ENCODE results near the gene POMGNT2.

The POMGNT2 gene

GRCh38 chr3:43077261-43077660 is 28.6 kb downstream of the POMGNT2 start:
- no peak for DNase-seq (ENCODE audit: low read depth)
- TF ChIP-seq CTCF (conservative IDR thresholded peaks at IDR 0.05; ENCODE audit: low read length), result no peak
- no peak overlapping the region for H3K4me3 ChIP-seq (ENCODE audit: low read length)

- no peak for DNase-seq (ENCODE audit: low read depth)
- TF ChIP-seq CTCF (conservative IDR thresholded peaks at IDR 0.05; ENCODE audit: low read length), result no peak
Measured at GRCh38 chr3:43076857-43077256, 29.0 kb downstream of the POMGNT2 start.

GRCh38 chr3:43075904-43076661 is 29.8 kb downstream of the POMGNT2 start:
- TF ChIP-seq CTCF (conservative IDR thresholded peaks at IDR 0.05; ENCODE audit: low read length), result no peak
- DNase-seq (ENCODE audit: low read depth), result no peak

More at GRCh38 chr3:43076857-43077256, 29.0 kb downstream of the POMGNT2 start:
- H3K4me3 ChIP-seq (ENCODE audit: low read length), result no peak overlapping the region

GRCh38 chr3:43074901-43075689 is 30.8 kb downstream of the POMGNT2 start:
- H3K4me3 ChIP-seq (ENCODE audit: low read length), result no peak overlapping the region

More at GRCh38 chr3:43075904-43076661, 29.8 kb downstream of the POMGNT2 start:
- H3K4me3 ChIP-seq (ENCODE audit: low read length), result no peak overlapping the region

GRCh38 chr3:43074482-43074881 is 31.4 kb downstream of the POMGNT2 start:
- no peak for TF ChIP-seq CTCF (conservative IDR thresholded peaks at IDR 0.05; ENCODE audit: low read length)
- no peak for DNase-seq (ENCODE audit: low read depth)
- H3K4me3 ChIP-seq (ENCODE audit: low read length), result no peak overlapping the region

More at GRCh38 chr3:43074901-43075689, 30.8 kb downstream of the POMGNT2 start:
- no peak for TF ChIP-seq CTCF (conservative IDR thresholded peaks at IDR 0.05; ENCODE audit: low read length)
- no peak for DNase-seq (ENCODE audit: low read depth)

DNA sequence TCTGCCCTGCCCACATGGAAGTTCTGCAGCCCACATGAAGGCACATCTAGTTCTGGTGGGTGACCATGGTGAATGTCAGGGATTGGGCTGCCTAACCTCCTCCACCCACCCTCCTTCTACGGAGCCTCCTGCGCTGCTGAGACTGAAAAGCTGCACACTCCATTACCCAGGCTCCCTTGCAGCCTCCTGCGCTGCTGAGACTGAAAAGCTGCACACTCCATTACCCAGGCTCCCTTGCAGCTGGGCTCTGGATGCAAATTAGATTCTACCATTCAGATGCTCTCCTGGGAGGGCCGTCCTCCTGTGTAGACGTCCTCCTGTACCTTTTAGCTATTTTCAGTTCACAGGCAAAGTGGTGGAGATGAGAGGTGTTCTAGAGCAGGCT is 32.1 kb downstream of the POMGNT2 start:
- no peak for TF ChIP-seq CTCF (conservative IDR thresholded peaks at IDR 0.05; ENCODE audit: low read length)
- DNase-seq (ENCODE audit: low read depth), result no peak
- no peak overlapping the region for H3K4me3 ChIP-seq (ENCODE audit: low read length)
